Limb (tissue), 2 donors: ENCODE measurements around the gene PALM.
A peak's percentile ranks its signal among the peaks of the same experiment; 100 is the strongest.

Experiments
- DNase-seq, 2 donors: peaks; one replicate each; pipeline ENCODE4 v3.0.0-alpha.2; 2016; ENCODE audit errors: extremely low spot score in 2 of 2

PALM gene

GRCh38 chr19:778910-779653, 70.3 kb downstream of the PALM start:
- peak in 1 of 2 donors; percentile 60 for DNase-seq

- DNase-seq: no peak
Observed at GRCh38 chr19:780935-781334, 72.2 kb downstream of the PALM start.

GRCh38 chr19:781800-782184, 73.1 kb downstream of the PALM start:
- DNase-seq: no peak

DNA sequence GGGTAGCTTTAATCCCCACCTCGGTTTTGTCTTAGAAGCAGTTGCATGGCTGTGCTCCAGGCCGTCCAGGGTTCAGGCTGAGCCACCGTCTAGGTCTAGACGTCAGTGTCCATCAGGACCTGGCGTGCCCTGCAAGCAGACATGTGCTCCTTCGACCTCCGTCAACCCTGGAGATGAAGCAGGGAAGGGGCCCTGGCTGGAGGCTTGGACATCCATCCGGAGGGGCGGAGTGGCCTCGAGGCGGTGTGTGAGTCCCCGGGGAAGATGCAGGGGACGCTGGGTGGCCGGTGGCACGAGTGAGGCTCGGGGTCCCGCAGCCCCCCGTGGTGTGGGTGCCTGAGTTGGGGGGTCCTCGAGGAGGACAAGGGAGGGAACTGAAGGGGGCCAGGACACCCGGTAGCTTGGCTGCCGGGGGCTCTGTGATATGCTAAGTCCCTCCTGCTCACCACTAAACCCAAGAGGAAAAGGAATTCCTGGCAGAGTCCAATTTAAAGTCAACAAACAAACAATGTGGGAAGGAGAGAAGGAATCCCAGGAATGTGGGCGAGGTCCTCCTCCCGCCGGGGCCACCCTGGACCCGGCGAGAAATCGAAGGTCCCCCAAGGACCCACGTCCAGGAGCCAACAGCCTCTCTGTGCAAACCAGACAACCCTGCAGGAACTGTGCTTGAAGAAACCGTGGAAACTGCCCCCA, 73.6 kb downstream of the PALM start:
- no peak for DNase-seq

GRCh38 chr19:782878-783668, 74.3 kb downstream of the PALM start:
- DNase-seq: peak in 1 of 2 donors; percentile 18

DNA sequence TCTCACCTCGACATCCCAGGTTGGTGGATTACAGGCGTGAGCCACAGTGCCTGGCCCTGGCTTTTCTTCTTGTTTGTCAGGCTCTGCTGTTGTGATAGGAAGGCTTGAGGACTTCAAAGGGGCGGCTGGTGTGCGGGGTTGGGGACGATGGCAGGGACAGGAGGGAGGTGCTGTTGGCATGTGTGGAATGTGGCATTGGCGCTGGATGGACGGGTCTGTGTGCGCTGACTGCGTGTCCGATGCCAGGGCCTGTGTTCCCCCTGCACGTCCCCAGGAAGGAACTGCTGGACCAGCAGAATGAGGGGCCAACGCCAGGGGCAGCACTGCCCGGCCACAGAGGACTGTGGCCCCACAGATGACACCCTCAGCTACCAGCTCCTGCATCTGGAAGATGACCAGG, 75.8 kb downstream of the PALM start:
- DNase-seq: no peak

- DNase-seq: no peak
Observed at GRCh38 chr19:787536-787935, 78.8 kb downstream of the PALM start.

- DNase-seq: no peak
Observed at GRCh38 chr19:788686-788982, 79.9 kb downstream of the PALM start.

GRCh38 chr19:788983-789700, 80.4 kb downstream of the PALM start:
- DNase-seq: no peak

DNA sequence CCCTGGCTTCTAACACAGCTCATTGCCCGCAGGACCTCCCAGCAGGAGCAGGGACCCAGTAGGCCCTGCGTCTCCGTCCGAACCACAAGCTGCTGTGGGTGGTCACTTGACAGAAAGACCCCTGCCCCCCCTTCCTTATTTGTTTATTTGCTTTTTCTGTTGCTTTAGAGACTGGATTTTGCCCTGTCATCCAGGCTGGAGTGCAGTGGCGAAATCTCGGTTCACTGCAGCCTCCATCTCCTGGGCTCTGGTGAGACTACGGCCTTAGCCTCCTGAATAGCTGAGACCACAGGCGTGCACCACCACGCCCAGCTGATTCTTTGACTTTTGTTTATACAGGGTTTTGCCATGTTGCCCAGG, 80.9 kb downstream of the PALM start:
- no peak for DNase-seq

DNA sequence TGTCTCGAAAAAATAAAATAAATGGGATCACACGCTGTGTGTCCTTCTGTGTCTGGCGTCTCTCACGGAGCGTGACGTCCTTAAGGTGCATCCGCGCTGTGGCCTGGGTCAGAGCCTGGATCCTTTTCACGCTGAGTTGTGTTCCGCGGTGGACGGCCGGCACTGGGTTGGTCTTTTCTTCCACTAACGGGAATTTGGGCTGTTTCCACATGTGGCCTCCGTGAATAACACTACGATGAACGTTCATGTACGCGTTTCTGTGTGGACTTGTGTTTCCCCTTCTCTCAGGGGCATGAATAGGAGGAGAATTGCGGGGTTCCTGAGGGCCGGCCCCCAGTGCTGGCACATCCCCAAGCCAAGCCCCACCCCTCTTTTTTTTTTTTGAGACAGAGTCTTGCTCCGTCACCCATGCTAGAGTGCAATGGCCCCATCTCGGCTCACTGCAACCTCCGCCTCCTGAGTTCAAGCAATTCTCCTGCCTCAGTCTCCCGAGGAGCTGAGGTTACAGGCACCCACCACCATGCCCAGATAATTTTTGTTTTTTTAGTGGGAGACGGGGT, 82.4 kb downstream of the PALM start:
- no peak for DNase-seq

DNA sequence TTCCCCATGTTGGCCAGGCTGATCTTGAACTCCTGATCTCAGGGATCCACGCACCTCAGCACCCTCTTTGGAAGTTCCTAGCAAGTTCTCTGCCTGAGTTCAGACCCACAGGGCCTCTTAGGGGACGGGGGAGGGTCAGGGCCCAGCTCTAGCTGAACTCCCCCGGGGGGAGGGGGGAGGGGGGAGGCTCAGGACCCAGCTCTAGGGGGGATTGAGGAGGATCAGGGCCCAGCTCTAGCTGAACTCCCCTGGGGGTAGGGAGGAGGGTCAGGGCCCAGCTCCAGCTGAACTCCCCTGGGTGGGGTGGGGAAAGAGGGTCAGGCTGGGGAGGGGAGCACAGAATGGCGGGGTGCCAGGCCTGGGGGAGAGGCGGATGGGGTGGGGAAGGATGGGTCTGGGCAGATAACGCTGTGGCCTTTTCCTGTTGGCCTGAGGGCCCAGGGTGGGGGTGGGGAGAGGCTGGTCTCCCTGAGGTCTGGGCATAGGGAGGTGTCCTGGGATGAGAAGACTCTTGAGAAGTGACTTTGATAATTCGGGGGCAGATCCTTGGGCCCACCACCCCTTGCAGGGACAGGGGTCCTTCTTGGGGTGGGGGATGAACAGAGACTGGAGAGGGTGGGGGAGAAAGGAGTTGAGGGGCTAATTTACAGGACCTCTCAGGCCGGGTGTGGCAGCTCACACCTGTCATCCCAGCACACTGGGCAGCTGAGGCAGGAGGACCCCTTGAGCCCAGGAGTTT, 83.0 kb downstream of the PALM start:
- no peak for DNase-seq

- DNase-seq: no peak
Observed at GRCh38 chr19:792306-792885, 83.7 kb downstream of the PALM start.

DNA sequence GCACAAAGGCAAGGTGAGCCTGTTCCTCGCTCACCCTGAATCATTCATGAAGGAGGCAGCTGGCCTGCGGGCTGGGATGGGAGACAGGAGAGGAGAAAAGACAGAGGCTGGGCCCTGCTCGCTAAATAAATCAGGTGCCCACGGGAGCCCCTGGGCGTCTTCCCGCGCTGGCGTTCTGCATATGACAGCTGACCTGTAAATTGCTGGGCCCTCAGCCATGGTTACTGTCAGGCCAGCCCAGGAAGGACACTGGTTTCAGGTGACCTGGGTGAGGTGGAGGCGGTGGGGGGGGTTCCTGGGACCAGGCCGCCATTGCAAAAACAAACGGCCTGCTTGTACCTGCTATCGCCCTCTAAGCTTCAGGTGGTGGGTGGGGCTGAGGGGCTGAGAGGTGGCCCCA, 85.1 kb downstream of the PALM start:
- peak in 1 of 2 donors; percentile 27 for DNase-seq

- peak in 1 of 2 donors; percentile 48 for DNase-seq
Observed at GRCh38 chr19:795073-795611, 86.4 kb downstream of the PALM start.

- DNase-seq: peak in 1 of 2 donors; percentile 40
Observed at GRCh38 chr19:795691-796581, 87.2 kb downstream of the PALM start.

GRCh38 chr19:796692-797527, 88.2 kb downstream of the PALM start, which contains the start of gene PTBP1:
Gene PTBP1, plus strand, starts transcription at chr19:797452. Its CDS starts 46 bp downstream, at chr19:797498.
- DNase-seq: peak; percentile 99 to 100
